RCC 7860 (cell line): ENCODE measurements around the gene HTR4.

ENCODE experiments used
- DNase-seq: peaks from one replicate; pipeline ENCODE4 v3.0.0-alpha.2; 2015; ENCODE audit warnings: low spot score
- FAIRE-seq: peaks from 2 replicates; lab custom pipeline; 2012; peaks lifted over from hg19 to GRCh38; lab: Jason Lieb, UNC

HTR4 gene

GRCh38 chr5:148615644-148616275 lies 38.6 kb downstream of the HTR4 start:
- FAIRE-seq: no peak

GRCh38 chr5:148607406-148607805 lies 46.9 kb downstream of the HTR4 start:
- FAIRE-seq: no peak
- DNase-seq: no peak

More at GRCh38 chr5:148615644-148616275, 38.6 kb downstream of the HTR4 start:
- DNase-seq: no peak

GRCh38 chr5:148606296-148606695 lies 48.0 kb downstream of the HTR4 start:
- FAIRE-seq (no peak), DNase-seq (no peak)

GRCh38 chr5:148599187-148599586 lies 55.1 kb downstream of the HTR4 start:
- FAIRE-seq (no peak), DNase-seq (no peak)

- FAIRE-seq: no peak
- DNase-seq: no peak
These were observed 58.6 kb downstream of the HTR4 start for GRCh38 chr5:148595697-148596096.

- FAIRE-seq: no peak
These were observed 67.5 kb downstream of the HTR4 start for GRCh38 chr5:148586796-148587195.

GRCh38 chr5:148585988-148586387 lies 68.3 kb downstream of the HTR4 start:
- FAIRE-seq: no peak

More at GRCh38 chr5:148586796-148587195, 67.5 kb downstream of the HTR4 start:
- no peak for DNase-seq

GRCh38 chr5:148584103-148584502 lies 70.2 kb downstream of the HTR4 start:
- DNase-seq (no peak), FAIRE-seq (no peak)

More at GRCh38 chr5:148585988-148586387, 68.3 kb downstream of the HTR4 start:
- no peak for DNase-seq

- DNase-seq: no peak
- no peak for FAIRE-seq
These were observed 70.8 kb downstream of the HTR4 start for GRCh38 chr5:148583421-148583965.

- DNase-seq (no peak), FAIRE-seq (no peak)
These were observed 80.2 kb downstream of the HTR4 start for GRCh38 chr5:148574167-148574566.

GRCh38 chr5:148573374-148573773 lies 81.0 kb downstream of the HTR4 start:
- FAIRE-seq (no peak), DNase-seq (no peak)

GRCh38 chr5:148569948-148570347 lies 84.4 kb downstream of the HTR4 start:
- DNase-seq (no peak), FAIRE-seq (no peak)

GRCh38 chr5:148565148-148565547 lies 89.2 kb downstream of the HTR4 start:
- FAIRE-seq: no peak
- no peak for DNase-seq

GRCh38 chr5:148563021-148563420 lies 91.3 kb downstream of the HTR4 start:
- FAIRE-seq: no peak
- DNase-seq: no peak

- no peak for FAIRE-seq
- DNase-seq: no peak
These were observed 92.5 kb downstream of the HTR4 start for GRCh38 chr5:148561801-148562311.

- FAIRE-seq: no peak
These were observed 94.9 kb downstream of the HTR4 start for GRCh38 chr5:148559461-148559860.

GRCh38 chr5:148558892-148559291 lies 95.4 kb downstream of the HTR4 start:
- FAIRE-seq: no peak

More at GRCh38 chr5:148559461-148559860, 94.9 kb downstream of the HTR4 start:
- no peak for DNase-seq

GRCh38 chr5:148556835-148557234 lies 97.5 kb downstream of the HTR4 start:
- FAIRE-seq: no peak
- DNase-seq: no peak

More at GRCh38 chr5:148558892-148559291, 95.4 kb downstream of the HTR4 start:
- DNase-seq: no peak

- FAIRE-seq: no peak
These were observed 99.7 kb downstream of the HTR4 start for GRCh38 chr5:148554621-148555020.

GRCh38 chr5:148543727-148544126 lies 110.6 kb downstream of the HTR4 start:
- FAIRE-seq: no peak

More at GRCh38 chr5:148554621-148555020, 99.7 kb downstream of the HTR4 start:
- no peak for DNase-seq

GRCh38 chr5:148542812-148543211 lies 111.5 kb downstream of the HTR4 start:
- no peak for FAIRE-seq

More at GRCh38 chr5:148543727-148544126, 110.6 kb downstream of the HTR4 start:
- no peak for DNase-seq

More at GRCh38 chr5:148542812-148543211, 111.5 kb downstream of the HTR4 start:
- no peak for DNase-seq
